ENCODE results near the gene AGPAT2.

The AGPAT2 gene

GRCh38 chr9:136686794-136687711 is at the start of gene AGPAT2:
AGPAT2 (minus strand) TSS chr9:136687457; CDS start chr9:136687357, 100 bp downstream.
- peak; percentile 46 for DNase-seq

GRCh38 chr9:136735812-136736480 is 48.7 kb upstream of the AGPAT2 start:
- no peak for DNase-seq

- no peak for DNase-seq
Measured at GRCh38 chr9:136734837-136735496, 47.7 kb upstream of the AGPAT2 start.

GRCh38 chr9:136733611-136734010 is 46.4 kb upstream of the AGPAT2 start:
- DNase-seq, result no peak

GRCh38 chr9:136732444-136733178 is 45.4 kb upstream of the AGPAT2 start:
- no peak for DNase-seq

- no peak for DNase-seq
Measured at GRCh38 chr9:136729926-136730325, 42.7 kb upstream of the AGPAT2 start.

GRCh38 chr9:136729144-136729543 is 41.9 kb upstream of the AGPAT2 start:
- no peak for DNase-seq

- DNase-seq, result peak; percentile 20
Measured at GRCh38 chr9:136728548-136729123, 41.4 kb upstream of the AGPAT2 start.

GRCh38 chr9:136728080-136728547 is 40.9 kb upstream of the AGPAT2 start:
- peak; percentile 82 for DNase-seq

GRCh38 chr9:136726631-136727191 is 39.5 kb upstream of the AGPAT2 start:
- DNase-seq, result peak; percentile 18

GRCh38 chr9:136726118-136726517 is 38.9 kb upstream of the AGPAT2 start:
- DNase-seq, result no peak

- DNase-seq, result peak; percentile 28
Measured at GRCh38 chr9:136725612-136726011, 38.4 kb upstream of the AGPAT2 start.

GRCh38 chr9:136724772-136725171 is 37.5 kb upstream of the AGPAT2 start:
- no peak for DNase-seq

GRCh38 chr9:136723989-136724388 is 36.7 kb upstream of the AGPAT2 start:
- DNase-seq, result no peak

- DNase-seq, result no peak
Measured at GRCh38 chr9:136723362-136723976, 36.2 kb upstream of the AGPAT2 start.

- no peak for DNase-seq
Measured at GRCh38 chr9:136722969-136723356, 35.7 kb upstream of the AGPAT2 start.

GRCh38 chr9:136722093-136722968 is 35.1 kb upstream of the AGPAT2 start:
- no peak for DNase-seq

GRCh38 chr9:136721339-136722092 is 34.3 kb upstream of the AGPAT2 start:
- peak; percentile 74 for DNase-seq

- no peak for DNase-seq
Measured at GRCh38 chr9:136720898-136721338, 33.7 kb upstream of the AGPAT2 start.
